HUES64 (cell line): Measurements from ENCODE around the gene C6orf132.
A peak's percentile ranks its signal among the peaks of the same experiment; 100 is the strongest.
"Not testable (repeated sequence)": the region's sequence is repeated elsewhere in the genome, so short reads cannot be mapped to it uniquely, and the experiment has no call there.

Source experiments
- H3K27ac ChIP-seq: 2 replicates; pipeline ENCODE4 v1.7.0; 2013; ENCODE audit warnings: low read depth, low read length, inconsistent platforms
- H3K27me3 ChIP-seq: 2 replicates; pipeline ENCODE4 v1.6.1; 2013; ENCODE audit warnings: mild to moderate bottlenecking, low read length; ENCODE audit not compliant: insufficient read depth
- H3K36me3 ChIP-seq: 2 replicates; pipeline ENCODE4 v1.6.1; 2013; ENCODE audit warnings: mild to moderate bottlenecking, low read length; ENCODE audit not compliant: insufficient read depth
- H3K4me1 ChIP-seq: 2 replicates; pipeline ENCODE4 v1.6.1; 2013; ENCODE audit warnings: mild to moderate bottlenecking, low read length, moderate library complexity; ENCODE audit not compliant: insufficient read depth
- H3K4me3 ChIP-seq: 2 replicates; pipeline ENCODE4 v1.5.1; 2013; ENCODE audit warnings: mild to moderate bottlenecking, low read length, moderate library complexity
- H3K9ac ChIP-seq: 2 replicates; pipeline ENCODE4 v1.6.1; 2013; ENCODE audit warnings: mild to moderate bottlenecking, low read depth, low read length
- H3K9me3 ChIP-seq: 2 replicates; pipeline ENCODE4 v1.6.1; 2013; ENCODE audit warnings: low read depth, low read length; ENCODE audit not compliant: insufficient read depth
- WGBS: fragments of 150-250, 120-280 bp; methylation state at CpG from one replicate; pipeline ENCODE4 v1.1.7; 2013; ENCODE audit warnings: missing lambda C conversion rate; 5-methylcytosine and 5-hydroxymethylcytosine counted together

Gene C6orf132

DNA sequence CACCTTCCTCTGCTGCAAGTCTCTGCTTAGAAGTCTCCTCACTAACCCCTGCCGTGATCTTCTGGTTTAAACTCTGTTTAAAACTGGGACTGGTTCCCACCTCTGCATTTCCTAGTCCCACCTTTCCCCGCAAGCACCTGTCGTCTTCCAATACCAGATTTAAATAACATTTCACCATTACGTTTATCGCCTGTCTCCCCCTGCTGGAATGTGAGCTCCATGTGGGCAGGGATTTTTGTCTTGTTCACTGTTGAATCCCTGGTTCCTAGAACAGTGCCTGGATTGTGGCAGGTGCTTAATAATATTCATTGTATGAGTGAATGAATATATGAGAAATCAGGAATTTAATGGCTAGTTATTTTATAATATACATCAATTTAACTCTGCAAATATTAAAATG is 33.4 kb upstream of the C6orf132 start:
- 67% methylated on average over 5 of the region's 5 CpGs for WGBS
- no peaks in the 10 kb centered on the region; the same call in 1 of the 2 replicates for H3K36me3 ChIP-seq
- no peak overlapping the region for H3K9ac ChIP-seq
- H3K27me3 ChIP-seq = no peaks in the 10 kb centered on the region
- H3K4me3 ChIP-seq = no peak overlapping the region
- H3K9me3 ChIP-seq = no peaks in the 10 kb centered on the region
- H3K27ac ChIP-seq = no peak overlapping the region
- H3K4me1 ChIP-seq = peaks cover 11% of the 10 kb centered on the region

DNA sequence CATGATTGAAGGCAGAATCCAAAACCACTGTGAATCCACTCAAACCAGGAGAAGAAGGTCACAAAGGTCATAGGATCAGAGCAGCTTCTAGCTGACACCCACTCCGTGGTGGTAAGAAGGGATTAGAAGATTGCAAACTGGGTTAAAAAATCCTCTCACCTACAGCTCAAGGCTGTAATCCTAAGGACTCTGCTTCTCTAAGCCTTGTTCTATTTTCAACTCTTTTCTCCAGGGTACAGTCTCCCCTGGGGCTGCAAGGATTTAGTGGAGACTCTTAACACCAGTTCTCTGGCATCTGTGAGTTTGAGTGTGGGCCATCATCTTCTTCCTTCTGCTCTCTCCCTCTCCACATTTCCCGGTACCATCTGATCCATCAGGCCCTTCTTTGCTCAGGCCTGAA is 30.7 kb upstream of the C6orf132 start, which contains the start of gene GUCA1A:
Gene GUCA1A, plus strand, starts transcription at position 264 of the 400 bp plus-strand sequence. CDS start 250 bp downstream, outside the sequence.
- Histone ChIP-seq H3K9ac (no peak within 1 kb of the TSS), H3K36me3 (no peaks in the 10 kb centered on the region), H3K4me1 (peaks cover 11% of the 10 kb centered on the region), H3K27me3 (no peaks in the 10 kb centered on the region), H3K4me3 (no peak within 1 kb of the TSS), H3K27ac (no peak within 1 kb of the TSS), H3K9me3 (no peaks in the 10 kb centered on the region)
- 96% methylated on average over 1 of the region's 2 CpGs for WGBS

DNA sequence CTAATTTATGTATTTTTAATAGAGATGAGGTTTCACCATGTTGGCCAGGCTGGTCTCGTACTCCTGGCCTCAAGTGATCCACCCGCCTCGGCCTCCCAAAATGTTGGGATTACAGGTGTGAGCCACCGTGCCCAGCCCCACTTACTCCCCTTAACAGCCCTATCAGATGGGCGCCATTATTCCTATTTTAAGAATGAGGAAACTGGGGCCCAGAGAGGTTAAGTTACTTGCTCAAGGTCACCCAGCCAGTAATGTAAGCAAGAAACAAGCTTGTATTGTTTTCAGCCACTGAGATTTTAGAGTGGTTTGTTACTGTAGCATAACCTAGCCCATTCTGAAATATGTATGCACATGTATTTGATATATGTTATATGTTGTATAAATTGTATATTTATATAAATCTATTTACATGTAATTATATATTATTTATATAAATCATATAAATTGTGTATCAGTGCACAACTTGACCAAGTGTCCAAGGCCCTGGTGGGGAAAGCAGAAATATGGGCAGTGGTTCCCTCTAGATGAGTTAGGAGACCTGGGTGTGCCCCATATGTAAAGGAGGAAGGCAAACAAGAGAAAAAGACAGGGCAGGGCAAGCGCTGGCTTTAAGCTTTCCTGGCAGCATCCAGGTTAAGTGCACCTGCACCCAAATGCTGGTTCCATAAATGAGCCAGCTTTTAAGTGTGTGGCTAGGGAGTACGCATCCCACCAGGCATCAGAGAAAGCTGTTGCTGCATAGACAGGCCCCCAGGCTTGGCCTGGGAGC is 29.6 kb upstream of the C6orf132 start:
- Histone ChIP-seq H3K4me1 (peaks cover 7% of the 10 kb centered on the region), H3K27ac (no peak overlapping the region), H3K36me3 (no peaks in the 10 kb centered on the region), H3K9me3 (no peaks in the 10 kb centered on the region), H3K4me3 (no peak overlapping the region), H3K27me3 (no peaks in the 10 kb centered on the region), H3K9ac (no peak overlapping the region)
- WGBS = 97% methylated on average over 7 of the region's 7 CpGs

DNA sequence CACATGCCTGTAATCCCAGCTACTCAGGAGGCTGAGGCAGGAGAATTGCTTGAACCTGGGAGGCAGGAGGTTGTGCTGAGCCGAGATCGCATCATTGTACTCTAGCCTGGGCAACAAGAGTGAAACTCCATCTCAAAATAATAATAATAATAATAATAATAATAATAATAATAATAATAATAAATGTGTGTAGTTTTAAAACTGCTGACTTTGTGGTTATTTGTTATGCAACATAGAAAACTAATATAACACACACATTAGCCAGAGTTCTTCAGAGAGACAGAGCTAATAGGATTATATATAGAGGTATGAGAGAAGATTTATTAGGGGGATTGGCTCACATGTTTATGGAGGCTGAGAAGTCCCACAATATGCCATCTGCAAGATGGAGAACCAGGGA is 27.4 kb upstream of the C6orf132 start:
- H3K4me1 ChIP-seq, H3K4me3 ChIP-seq, H3K9ac ChIP-seq, H3K27ac ChIP-seq, H3K27me3 ChIP-seq, H3K9me3 ChIP-seq, H3K36me3 ChIP-seq: not testable (repeated sequence)
- 91% methylated on average over 1 of the region's 2 CpGs for WGBS

DNA sequence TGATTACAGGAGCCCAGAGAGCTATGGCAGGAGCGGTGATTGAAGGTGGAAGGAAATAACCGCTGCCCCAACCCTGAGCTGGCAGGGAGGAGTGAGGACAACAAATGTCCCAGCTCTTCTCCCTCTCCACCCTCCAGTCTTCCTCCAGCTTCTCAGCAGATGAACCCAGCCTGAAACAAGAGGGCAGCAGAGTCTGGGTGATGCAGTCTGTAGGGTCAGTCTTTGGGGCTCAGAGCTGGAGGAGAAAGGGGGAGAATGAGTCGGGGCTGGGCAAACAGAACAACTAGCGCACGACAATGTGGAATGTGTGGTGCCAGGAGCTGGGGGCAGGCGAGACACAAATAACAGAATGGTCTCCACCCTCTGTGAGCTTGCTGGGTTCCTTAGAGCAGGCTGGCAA is 26.2 kb upstream of the C6orf132 start:
- Histone ChIP-seq H3K27me3 (no peaks in the 10 kb centered on the region), H3K27ac (no peak overlapping the region), H3K4me3 (no peak overlapping the region), H3K9ac (no peak overlapping the region), H3K36me3 (no peaks in the 10 kb centered on the region), H3K4me1 (0 out of 2 replicates have a peak, but pooled peaks cover 8% of the 10 kb centered on the region), H3K9me3 (no peaks in the 10 kb centered on the region)
- 91% methylated on average over 6 of the region's 6 CpGs for WGBS

DNA sequence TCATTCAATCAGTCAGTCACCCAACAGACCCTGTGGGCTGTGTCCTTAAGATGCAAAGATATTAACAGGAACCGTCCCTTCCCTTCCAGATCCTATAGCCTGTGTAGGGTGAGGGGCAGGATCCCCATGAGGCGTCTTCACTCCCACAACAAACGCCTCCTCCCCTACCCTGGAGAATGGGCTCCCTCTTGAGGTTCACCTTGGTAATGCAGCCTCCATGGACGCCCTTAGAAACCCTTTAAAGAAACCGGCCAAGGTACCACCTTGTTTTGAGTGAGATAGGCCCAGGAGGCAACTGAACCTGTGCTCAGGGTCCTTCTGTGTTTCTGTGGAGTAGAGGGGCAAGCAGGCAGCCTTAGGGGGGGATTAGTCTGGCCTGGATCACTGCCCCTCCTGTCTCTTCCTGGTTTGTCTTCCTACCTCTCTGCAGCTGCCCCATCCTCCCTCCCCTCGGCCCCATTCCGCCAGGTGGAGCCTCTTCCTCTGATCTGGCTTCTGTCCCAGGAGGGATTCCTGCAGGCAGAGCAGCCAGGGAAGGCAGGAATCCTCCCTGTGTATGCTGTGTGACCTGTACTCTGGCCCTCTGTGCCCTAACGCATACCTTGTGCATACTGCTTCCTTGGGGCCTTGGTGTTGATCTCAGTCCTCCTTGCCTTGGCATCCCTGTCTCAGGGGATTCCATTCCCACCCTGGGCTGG is 24.2 kb upstream of the C6orf132 start:
- Histone ChIP-seq H3K4me3 (no peak overlapping the region), H3K4me1 (0 out of 2 replicates have a peak, but pooled peaks cover 11% of the 10 kb centered on the region), H3K36me3 (no peaks in the 10 kb centered on the region), H3K27ac (0 out of 2 replicates have a peak overlapping the region, but pooled peaks have one; percentile 0), H3K27me3 (no peaks in the 10 kb centered on the region), H3K9ac (no peak overlapping the region), H3K9me3 (no peaks in the 10 kb centered on the region)
- 19% methylated on average over 7 of the region's 8 CpGs for WGBS

DNA sequence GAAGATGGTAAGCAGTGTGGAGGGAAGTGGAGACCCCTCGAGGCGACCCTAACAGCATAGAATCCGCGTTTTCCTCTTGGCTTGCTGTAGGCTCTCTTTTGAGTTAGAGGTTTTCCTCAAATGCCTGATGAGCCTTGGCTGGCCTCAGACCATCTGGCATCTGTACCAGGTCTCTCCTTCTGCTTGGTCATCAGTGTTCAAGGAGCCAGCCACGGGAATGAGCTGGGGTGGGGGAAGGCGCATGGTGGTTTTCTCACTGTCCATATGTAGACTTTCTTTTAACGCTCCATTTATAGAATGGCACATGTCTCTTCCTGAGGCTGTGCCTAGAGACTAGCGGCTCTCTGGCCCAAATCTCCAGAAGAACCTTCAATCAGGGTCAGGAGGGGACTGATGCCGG is 22.6 kb upstream of the C6orf132 start:
- 0 out of 2 replicates have a peak, but pooled peaks cover 11% of the 10 kb centered on the region for H3K4me1 ChIP-seq
- no peak overlapping the region for H3K27ac ChIP-seq
- H3K9me3 ChIP-seq = no peaks in the 10 kb centered on the region
- H3K36me3 ChIP-seq = no peaks in the 10 kb centered on the region
- H3K27me3 ChIP-seq = no peaks in the 10 kb centered on the region
- H3K4me3 ChIP-seq = no peak overlapping the region
- WGBS = 89% methylated on average over 9 of the region's 9 CpGs
- H3K9ac ChIP-seq = no peak overlapping the region

DNA sequence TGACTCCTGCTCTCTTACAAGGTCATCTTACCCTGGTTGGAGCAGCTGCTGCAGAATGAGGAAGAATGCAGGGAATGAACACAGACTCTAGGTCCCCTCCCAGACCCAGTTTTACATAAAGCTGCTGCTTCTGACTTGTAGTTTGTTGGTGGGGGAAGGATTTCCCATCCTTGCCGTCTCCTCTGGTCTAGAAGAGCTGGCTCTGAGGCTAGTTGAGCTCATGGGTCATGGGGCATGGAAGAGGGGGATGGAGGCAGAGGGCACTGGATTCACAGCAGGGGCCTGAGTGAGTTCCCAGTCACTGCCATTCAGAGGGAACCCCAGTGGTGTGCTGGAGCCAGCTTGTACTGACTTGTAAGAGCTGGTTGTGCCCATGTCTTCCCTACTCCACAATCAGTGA is 21.6 kb upstream of the C6orf132 start:
- Histone ChIP-seq H3K4me3 (no peak overlapping the region), H3K9ac (no peak overlapping the region), H3K9me3 (no peaks in the 10 kb centered on the region), H3K4me1 (0 out of 2 replicates have a peak, but pooled peaks cover 11% of the 10 kb centered on the region), H3K27me3 (no peaks in the 10 kb centered on the region), H3K36me3 (no peaks in the 10 kb centered on the region), H3K27ac (no peak overlapping the region)
- WGBS = 29% methylated on average over 1 of the region's 1 CpG

DNA sequence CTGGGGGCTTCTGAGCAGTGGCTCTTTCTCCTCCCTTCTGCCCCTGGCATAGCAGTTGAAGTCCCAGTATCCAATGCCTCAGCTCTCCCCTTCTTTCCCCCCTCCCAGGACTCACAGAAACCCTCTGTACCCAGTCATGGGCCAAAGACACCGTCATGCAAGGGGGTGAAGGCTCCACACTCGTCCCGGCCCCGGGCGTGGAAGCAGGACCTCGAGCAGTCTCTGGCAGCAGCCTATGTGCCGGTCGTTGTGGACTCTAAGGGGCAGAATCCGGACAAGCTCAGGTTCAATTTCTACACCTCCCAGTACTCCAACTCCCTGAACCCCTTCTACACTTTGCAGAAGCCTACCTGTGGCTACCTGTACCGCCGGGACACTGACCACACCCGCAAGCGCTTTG is 20.4 kb upstream of the C6orf132 start:
- Histone ChIP-seq H3K9ac (no peak overlapping the region), H3K4me1 (0 out of 2 replicates have a peak, but pooled peaks cover 11% of the 10 kb centered on the region), H3K4me3 (no peak overlapping the region)

DNA sequence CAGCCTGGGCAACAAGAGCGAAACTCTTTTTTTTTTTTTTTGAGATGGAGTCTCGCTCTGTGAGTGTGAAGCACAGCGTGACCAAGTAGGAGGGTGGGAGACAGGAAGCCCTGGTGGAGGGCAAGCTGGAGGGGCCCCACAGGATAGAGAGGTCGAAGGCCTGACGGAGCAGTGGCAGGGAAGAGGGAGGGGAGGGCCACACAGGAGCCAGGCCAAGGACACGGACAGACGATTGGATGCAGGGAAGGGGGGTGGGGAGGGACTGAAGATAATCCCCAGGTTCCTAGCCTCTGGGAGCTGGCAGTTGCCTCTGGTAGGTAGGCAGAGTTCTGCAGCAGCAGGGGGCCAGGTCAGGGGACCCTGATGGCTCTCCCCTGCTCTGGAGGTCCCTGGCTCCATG is 20.0 kb upstream of the C6orf132 start:
- Histone ChIP-seq H3K36me3 (no peaks in the 10 kb centered on the region), H3K4me1 (0 out of 2 replicates have a peak, but pooled peaks cover 11% of the 10 kb centered on the region), H3K27me3 (no peaks in the 10 kb centered on the region), H3K27ac (no peak overlapping the region), H3K9ac (no peak overlapping the region), H3K9me3 (no peaks in the 10 kb centered on the region), H3K4me3 (no peak overlapping the region)
- 53% methylated on average over 7 of the region's 7 CpGs for WGBS

More for the DNA sequence above, 20.4 kb upstream of the C6orf132 start:
- Histone ChIP-seq H3K9me3 (no peaks in the 10 kb centered on the region), H3K27ac (no peak overlapping the region), H3K36me3 (no peaks in the 10 kb centered on the region), H3K27me3 (no peaks in the 10 kb centered on the region)
- WGBS = 92% methylated on average over 13 of the region's 13 CpGs

DNA sequence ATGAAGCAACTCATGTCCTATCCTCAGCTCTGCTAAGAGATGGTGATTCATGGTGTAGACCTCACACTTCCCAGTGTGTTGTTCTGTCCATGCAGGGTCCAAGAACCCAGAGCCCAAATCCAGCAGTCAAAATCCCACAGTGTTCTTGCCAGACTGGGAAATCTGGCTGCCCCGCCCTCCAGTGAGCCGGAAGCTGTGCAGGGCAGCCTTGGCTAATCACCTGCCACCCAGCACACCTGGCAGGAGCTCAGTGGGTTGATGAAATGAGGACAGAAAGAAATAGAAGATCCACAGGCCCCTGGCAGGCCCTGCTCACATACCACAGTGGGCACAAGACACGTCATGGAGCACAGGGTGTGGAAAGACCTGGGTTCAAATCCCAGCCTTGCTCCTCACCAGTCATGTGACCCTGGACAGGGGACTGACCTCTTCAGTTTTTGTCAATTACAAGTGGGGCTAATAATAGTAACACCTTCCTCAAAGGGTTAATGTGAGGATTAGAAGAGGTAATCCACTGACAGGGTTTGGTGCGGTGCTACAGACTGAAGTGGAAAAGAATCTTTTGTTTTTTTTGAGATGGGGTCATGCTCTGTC is 17.1 kb upstream of the C6orf132 start:
- H3K9ac ChIP-seq = no peak overlapping the region
- no peak overlapping the region for H3K27ac ChIP-seq
- no peaks in the 10 kb centered on the region for H3K36me3 ChIP-seq
- 91% methylated on average over 4 of the region's 4 CpGs for WGBS
- H3K9me3 ChIP-seq = no peaks in the 10 kb centered on the region
- H3K4me1 ChIP-seq = 0 out of 2 replicates have a peak, but pooled peaks cover 9% of the 10 kb centered on the region
- H3K4me3 ChIP-seq = no peak overlapping the region
- no peaks in the 10 kb centered on the region for H3K27me3 ChIP-seq
